Mononuclear cell (primary cell): Measurements from ENCODE around the gene INTS7. TPM values are rescaled to one million over a fixed set of nuclear protein-coding genes. Genes with fewer than 3 reads are reported as not detected.

Experiments used
- H3K27me3 ChIP-seq: 2 replicates; pipeline ENCODE4 v1.6.0; 2011; ENCODE audit warnings: low read length, control low read depth; ENCODE audit not compliant: insufficient read depth
- H3K4me1 ChIP-seq: 2 replicates; pipeline ENCODE4 v1.5.1; 2011; ENCODE audit warnings: mild to moderate bottlenecking, low read length, control low read depth; ENCODE audit not compliant: insufficient read depth
- H3K4me3 ChIP-seq: 2 replicates; pipeline ENCODE4 v1.5.1; 2011; ENCODE audit warnings: mild to moderate bottlenecking, low read length, moderate library complexity
- H3K9me3 ChIP-seq: 2 replicates; pipeline ENCODE4 v1.5.1; 2011; ENCODE audit warnings: low read depth, mild to moderate bottlenecking, control low read depth, low read length
- total RNA-seq: library from RNA; depleted of rRNA; stranded (reverse); fragments of >200 nt; gene quantifications from one replicate; pipeline ENCODE4 v1.2.3, GENCODE V29; 2012

The INTS7 gene
- total RNA-seq, 1 donor: 3.8 TPM

DNA sequence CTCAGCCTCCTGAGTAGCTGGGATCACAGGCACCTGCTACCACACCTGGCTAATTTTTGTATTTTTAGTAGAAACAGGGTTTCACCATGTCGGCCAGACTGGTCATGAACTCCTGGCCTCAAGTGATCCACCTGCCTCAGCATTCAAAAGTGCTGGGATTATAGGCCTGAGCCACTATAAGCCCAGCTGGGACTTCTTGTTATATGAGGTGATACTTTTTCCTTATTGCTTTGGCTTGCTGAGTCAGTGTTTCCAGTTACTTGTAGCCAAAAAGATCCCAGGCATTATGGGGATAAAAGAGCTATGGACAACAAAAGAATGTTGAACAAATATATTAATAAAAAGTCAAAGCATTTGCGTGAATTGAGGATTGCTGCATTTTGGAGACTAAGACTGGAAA, 134.9 kb downstream of the INTS7 start:
- Histone ChIP-seq H3K4me1 (peaks cover 2% of the 10 kb centered on the region), H3K27me3 (no peaks in the 10 kb centered on the region), H3K4me3 (no peak overlapping the region), H3K9me3 (no peaks in the 10 kb centered on the region)

- H3K27me3 ChIP-seq: no peaks in the 10 kb centered on the region
- H3K4me3 ChIP-seq: no peak overlapping the region
- H3K4me1 ChIP-seq: peaks cover 16% of the 10 kb centered on the region
- H3K9me3 ChIP-seq: no peaks in the 10 kb centered on the region
These were observed 138.4 kb downstream of the INTS7 start for GRCh38 chr1:211896958-211897357.

GRCh38 chr1:211895126-211895759, 140.1 kb downstream of the INTS7 start:
- no peaks in the 10 kb centered on the region for H3K9me3 ChIP-seq
- no peaks in the 10 kb centered on the region for H3K27me3 ChIP-seq
- H3K4me3 ChIP-seq: no peak overlapping the region
- H3K4me1 ChIP-seq: peaks cover 16% of the 10 kb centered on the region

DNA sequence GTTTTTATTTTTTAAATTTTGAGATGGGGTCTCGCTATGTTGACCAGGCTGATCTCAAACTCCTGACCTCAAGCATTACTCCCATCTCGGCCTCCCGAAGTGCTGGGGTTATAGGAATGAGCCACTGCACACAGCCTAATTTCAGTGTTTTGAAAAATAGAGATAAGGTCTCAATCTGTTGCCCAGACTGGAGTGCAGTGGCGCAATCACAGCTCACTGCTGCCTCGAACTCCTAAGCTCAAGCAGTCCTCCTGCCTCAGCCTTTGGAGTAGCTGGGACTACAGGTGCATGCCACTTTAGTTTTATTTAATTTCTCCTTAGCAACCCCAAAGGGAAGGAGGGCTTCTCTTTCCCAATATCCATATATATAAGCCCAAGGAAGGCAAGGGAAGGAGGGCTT, 141.0 kb downstream of the INTS7 start:
- Histone ChIP-seq H3K9me3 (no peaks in the 10 kb centered on the region), H3K27me3 (no peaks in the 10 kb centered on the region), H3K4me3 (no peak overlapping the region), H3K4me1 (peaks cover 16% of the 10 kb centered on the region)

DNA sequence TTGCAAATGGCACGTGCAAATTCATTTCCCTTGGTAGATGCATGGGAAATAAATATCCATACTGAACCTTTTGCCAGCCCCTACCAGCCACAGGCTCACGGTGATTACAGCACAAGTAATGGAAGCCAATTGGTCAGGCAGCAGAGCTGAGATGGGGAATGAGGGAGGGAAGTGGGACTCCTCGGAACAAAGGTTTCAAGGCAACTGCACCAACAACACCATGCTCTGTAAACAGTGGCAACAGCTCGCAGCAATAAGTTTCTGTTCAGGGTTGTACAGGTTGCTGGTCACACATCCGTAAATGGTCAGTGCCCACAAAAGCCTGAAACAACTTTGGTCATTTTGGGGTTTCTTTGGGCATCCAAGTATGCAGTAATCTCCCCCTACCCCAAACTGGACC, 142.1 kb downstream of the INTS7 start:
- peaks cover 16% of the 10 kb centered on the region for H3K4me1 ChIP-seq
- no peak overlapping the region for H3K4me3 ChIP-seq
- no peaks in the 10 kb centered on the region for H3K27me3 ChIP-seq
- H3K9me3 ChIP-seq: no peaks in the 10 kb centered on the region

- peaks cover 16% of the 10 kb centered on the region for H3K4me1 ChIP-seq
- H3K4me3 ChIP-seq: no peak overlapping the region
- no peaks in the 10 kb centered on the region for H3K9me3 ChIP-seq
- no peaks in the 10 kb centered on the region for H3K27me3 ChIP-seq
These were observed 142.8 kb downstream of the INTS7 start for GRCh38 chr1:211892577-211892976.

GRCh38 chr1:211891708-211892107, 143.6 kb downstream of the INTS7 start:
- H3K9me3 ChIP-seq: no peaks in the 10 kb centered on the region
- no peak overlapping the region for H3K4me3 ChIP-seq
- H3K27me3 ChIP-seq: no peaks in the 10 kb centered on the region
- peaks cover 16% of the 10 kb centered on the region for H3K4me1 ChIP-seq

Other genes starting within 250 kb of the INTS7 start
- gene LPGAT1, start 204.8 kb downstream of the INTS7 start, total RNA-seq: 35.4 TPM
- gene DTL, start 191 bp upstream of the INTS7 start, total RNA-seq: 0.52 TPM
- gene PPP2R5A, start 249.9 kb upstream of the INTS7 start, total RNA-seq: 56.6 TPM